CD4-positive, alpha-beta T cell treated with Interleukin-4 for 4 hours (primary cell): ENCODE measurements around the gene PROSER3.
"Not testable (repeated sequence)": the region's sequence is repeated elsewhere in the genome, so short reads cannot be mapped to it uniquely, and the experiment has no call there.

ENCODE experiments used
- DNase-seq: peaks from one replicate; pipeline ENCODE4 v3.0.0-alpha.2; 2020

Gene PROSER3

GRCh38 chr19:35795564-35795963 is 37.6 kb downstream of the PROSER3 start:
- DNase-seq, result not testable (repeated sequence)

DNA sequence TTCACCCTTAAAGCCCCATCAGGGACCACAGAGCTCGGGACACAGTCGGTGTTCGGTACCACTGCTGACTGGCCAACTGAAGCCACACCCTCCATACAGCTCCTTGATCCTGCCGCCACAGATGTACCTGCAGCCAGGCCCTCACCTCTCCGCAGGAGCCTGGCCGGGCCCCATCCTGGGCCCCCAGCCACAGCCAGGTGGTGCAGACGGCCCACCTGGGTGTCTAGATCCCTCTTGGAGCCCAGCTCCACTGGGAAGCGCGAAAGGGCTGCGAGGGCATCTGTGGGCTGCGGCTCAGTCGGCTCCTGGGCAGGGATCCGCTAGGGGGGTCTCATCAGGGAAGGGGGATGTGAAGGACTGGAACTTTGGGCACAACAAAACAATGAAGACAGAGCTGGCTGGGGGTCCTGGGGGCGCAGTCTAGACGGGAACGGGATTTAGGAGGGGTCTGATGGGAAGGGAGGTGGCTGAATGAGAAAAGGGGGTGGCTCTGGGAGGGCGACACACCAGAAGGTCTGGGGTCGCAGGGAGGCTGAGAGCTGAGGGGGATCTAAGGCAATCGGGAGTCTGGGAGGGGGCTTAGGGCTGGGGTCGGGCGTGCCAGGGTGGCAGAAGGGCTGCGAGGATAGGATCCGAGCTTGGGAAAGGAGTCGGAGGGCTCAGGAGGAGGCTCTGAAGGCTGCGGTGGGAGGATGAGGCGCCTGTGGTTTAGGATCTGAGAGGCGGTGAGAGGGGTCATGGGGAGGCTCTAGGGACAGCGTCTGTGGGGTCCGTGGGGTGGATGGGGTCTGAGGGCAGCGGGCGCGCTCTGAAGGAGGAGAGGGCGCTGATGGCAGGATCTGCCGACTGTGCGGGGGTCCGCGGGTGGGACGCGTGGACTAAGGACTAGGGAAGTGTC is 38.9 kb downstream of the PROSER3 start:
- DNase-seq, result no peak

- no peak for DNase-seq
Measured at GRCh38 chr19:35797663-35798062, 39.7 kb downstream of the PROSER3 start.

DNA sequence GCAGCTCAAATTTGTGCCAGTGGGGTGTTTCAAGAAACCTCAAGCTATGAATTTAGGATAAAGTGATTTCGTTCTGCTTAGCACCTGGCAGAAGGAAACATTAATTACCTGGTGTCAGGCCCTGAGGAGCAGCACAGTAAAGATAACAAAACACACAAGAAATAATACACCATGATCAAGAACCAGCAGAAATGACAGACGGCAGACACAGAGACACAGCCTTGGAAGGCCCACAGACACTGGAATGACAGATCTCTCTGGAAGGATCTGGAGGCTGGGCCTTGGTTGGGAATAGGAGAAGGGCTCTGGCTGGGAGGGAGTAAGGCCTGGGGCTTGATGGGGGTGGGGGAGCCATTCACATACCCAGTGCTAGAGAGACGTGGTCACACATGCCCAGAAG is 43.9 kb downstream of the PROSER3 start:
- DNase-seq, result no peak

DNA sequence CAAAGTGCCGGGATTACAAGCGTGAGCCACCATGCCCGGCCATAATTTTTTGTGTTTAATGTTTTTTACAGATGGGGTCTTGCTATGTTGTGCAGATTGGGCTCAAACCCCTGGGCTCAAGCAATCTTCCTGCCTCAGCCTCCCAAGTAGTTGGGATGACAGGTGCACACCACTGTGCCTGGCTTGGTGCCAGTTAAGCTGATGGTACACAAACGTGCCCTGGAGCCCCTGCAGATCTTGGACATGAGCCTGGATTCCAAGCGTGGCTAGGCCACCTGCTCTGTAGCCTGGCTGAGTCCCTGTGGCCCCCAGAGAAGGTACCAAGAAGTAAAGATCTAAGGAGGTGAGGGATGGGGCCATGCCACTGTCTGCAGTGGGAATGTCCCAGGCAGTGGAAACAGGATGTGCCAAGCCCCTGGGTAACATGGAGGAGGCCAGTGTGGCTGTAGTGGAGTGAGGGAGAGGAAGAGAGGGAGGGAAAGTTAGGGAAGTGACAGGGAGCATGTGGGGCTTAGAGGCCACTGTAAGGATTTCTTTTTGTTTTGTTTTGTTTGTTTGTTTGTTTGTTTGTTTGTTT is 47.6 kb downstream of the PROSER3 start:
- DNase-seq, result no peak

DNA sequence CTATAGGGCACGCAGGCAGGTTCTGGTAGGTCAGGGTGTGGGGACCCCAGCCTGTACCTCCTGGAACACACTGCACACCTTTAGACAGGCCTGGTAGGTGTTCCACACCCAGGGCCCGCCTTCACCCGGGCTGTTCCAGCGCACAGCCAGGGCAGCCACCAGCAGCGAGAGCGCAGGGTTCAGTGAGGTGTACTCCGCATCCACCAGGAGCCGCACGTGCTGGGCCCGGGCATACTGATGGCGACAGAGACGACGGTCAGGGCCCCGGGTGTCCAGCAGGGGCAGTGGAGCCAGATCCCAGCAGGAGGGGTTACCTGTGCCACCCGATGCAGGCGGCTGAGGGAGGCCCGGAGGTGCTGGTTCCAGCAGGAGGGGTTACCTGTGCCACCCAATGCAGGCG is 48.6 kb downstream of the PROSER3 start:
- DNase-seq, result no peak

- no peak for DNase-seq
Measured at GRCh38 chr19:35807633-35808032, 49.7 kb downstream of the PROSER3 start.

GRCh38 chr19:35811317-35812219 is 53.6 kb downstream of the PROSER3 start:
- no peak for DNase-seq

DNA sequence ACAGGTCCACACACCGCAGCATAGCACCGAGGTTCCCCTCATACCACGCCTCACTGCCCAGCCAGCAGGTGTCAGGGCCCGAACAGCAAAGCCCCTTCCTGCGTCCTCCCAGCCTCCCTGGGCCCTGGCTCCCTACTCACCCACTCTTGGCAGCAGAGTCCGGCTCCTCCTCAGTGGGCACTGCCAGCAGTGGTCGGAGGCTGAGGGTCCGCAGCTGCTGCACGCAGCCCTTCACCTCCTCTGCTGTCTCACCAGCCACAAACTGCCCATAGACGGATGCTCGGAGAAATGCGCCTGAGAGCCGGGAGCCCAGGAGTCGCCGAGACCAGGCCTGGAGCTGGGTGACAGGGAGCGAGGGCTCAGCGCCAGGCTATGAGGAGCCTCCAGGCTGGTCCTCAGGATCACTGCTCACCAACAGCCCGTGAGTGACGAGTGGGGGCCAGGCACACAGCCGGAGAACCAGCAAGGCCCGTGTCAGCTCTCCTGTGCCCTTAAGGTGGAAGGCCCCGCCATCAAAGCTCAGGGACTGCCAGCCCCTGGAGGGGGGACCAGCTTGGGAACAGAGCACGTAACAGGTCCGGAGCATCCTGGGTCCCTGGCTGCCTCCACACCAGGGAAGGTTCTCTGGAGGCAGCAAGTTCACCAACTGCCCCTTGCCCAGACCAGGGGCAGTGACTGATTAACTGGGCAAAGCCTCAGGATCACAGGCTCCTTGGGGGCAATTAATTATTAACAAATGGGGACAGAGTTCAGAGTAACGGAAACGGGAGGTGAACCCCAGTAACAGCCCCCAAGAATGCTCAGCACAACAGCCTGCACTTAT is 54.5 kb downstream of the PROSER3 start, which contains the start of gene PRODH2:
Gene PRODH2 (minus strand): TSS at position 626 of the 823 bp plus-strand sequence. CDS start 40 bp downstream, at position 586.
- DNase-seq, result no peak

DNA sequence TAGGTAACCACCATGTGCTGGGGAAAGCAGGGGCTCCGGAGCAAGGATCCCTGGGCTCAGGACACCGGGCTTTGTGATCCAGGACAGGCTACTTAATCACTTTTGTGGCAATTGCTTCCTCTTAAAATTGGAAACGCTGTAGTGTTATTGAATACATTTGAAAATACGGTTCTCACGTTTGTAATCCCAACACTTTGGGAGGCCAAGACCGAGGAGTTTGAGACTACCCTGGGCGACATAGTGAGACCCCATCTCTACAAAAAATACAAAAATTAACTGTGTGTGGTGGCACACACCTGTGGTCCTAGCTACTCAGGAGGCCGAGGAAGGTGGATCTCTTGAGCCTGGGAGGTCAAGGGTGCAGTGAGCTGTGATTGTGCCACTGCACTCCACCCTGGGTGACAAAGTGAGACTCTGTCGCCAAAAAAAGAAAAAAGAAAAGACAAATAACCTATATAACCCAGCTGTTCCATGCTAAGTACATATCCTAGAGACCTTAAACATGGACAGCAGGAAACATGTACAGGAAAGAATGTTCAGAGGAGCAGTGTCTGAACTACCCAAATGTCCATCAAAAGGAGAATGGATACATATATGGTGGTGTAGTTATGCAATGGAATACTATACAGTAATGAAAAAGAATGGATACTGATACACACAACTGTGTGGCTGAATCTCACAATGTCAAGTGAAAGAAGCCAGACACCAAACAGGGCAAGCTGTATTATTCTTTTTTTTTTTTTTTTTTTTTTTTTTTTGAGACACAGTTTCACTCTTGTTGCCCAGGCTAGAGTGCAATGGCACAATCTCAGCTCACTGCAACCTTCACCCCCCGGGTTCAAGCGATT is 55.3 kb downstream of the PROSER3 start:
- no peak for DNase-seq

DNA sequence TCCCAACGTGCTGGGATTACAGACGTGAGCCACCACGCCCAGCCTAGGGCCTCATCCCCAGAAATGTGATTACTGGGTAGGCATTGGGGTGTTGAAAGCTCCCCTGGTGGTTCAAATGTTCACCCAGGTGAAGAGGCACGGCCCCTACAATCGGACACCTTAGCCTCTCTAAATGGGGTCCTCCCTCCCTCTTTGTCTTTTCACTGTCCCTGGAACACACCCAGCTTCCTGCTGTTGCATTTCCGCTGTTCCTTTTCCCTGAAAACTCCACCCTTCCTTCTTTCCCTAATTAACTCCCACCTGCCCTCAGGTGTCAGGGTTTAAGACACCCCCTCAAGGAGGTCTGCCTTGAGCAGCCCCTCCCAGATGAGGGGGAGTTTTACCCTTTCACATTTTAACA is 58.3 kb downstream of the PROSER3 start:
- DNase-seq, result no peak

- DNase-seq, result no peak
Measured at GRCh38 chr19:35816846-35817245, 58.9 kb downstream of the PROSER3 start.

- no peak for DNase-seq
Measured at GRCh38 chr19:35818445-35818844, 60.5 kb downstream of the PROSER3 start.
